Medulla oblongata (tissue), 1 donor: ENCODE data around the gene MB21D2.
"Not testable (repeated sequence)": the region's sequence is repeated elsewhere in the genome, so short reads cannot be mapped to it uniquely, and the experiment has no call there.

Source experiments
- DNase-seq: peaks from one replicate; pipeline ENCODE4 v3.0.0-alpha.2; 2015; ENCODE audit errors: extremely low spot score

Gene MB21D2

DNA sequence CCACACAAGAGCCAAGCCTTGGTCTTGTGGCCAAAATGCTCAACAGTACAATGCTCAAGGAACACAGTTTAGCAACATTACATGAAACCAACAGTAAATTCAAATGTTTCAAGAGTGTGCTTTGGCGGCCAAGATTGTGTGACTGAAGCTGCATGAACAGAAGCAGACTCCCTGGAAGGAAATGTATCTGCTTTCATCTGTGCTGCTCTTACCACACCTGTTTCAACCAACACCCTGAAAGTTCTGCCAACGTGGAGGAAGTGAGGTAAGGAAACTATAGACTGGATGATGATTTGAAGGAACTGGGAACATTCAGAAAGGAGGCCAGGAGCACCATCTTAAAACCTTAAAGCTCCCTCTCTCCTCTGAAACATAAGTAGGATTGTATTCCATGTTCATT lies 55.7 kb downstream of the MB21D2 start:
- no peak for DNase-seq

DNA sequence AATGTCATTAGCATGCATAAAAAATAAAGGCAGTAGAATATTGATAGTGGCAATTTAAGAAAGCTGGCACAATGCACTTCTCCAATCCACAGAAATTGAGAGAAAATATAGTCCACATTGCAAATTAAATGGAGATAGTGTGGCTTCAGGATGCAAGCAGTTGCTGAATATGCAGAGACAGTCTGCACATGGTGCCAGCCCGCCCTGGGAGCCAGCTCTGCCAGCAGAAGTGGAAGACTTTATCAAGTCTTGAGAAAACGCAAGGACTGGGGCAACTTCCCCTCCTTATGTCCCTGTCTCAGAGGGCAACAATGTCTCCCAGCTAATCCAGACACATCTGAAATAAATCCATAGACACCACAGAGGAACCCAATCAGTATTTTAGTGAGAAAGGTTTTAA lies 57.2 kb downstream of the MB21D2 start:
- no peak for DNase-seq

- no peak for DNase-seq
Measured at GRCh38 chr3:192858849-192859585, 58.6 kb downstream of the MB21D2 start.

DNA sequence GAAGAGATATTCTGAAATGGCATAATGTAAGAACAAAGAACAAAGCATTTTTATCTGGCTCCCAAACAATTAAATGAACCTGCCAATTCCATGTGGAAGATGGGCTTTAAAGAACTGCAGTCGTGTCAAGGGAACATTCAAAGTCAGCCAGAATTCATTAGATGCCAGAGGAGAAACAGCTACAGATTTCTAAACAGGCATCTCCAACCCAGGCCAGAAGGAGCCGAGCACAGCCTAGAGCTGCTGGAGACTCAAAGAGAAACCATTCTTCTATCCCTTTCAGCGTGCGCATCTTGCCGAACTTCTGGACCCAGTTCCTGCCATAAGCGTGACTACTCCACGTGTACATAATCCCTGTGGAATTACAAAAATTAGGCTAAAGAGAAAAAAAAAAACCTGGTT lies 60.4 kb downstream of the MB21D2 start:
- DNase-seq = peak; percentile 43

DNA sequence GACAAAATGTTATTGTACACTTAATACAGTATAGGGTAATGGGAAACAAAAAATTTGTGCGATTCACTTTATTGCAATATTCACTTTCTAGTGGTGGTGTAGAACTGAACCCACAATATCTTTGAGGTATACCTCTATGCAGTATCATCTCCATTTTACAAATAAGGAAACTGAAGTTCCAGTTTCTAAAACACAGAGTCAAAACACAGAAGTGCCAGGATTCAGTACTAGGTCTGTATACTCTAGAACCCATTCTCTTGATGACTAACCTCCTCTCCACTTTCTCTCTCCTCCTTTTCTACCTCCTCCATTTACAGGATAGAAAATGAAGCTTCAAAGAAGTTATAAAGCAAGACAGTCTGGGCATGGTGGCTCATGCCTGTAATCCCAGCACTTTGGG lies 62.2 kb downstream of the MB21D2 start:
- DNase-seq = no peak

GRCh38 chr3:192851821-192852372 lies 65.8 kb downstream of the MB21D2 start:
- peak; percentile 72 for DNase-seq

GRCh38 chr3:192850451-192850981 lies 67.1 kb downstream of the MB21D2 start:
- DNase-seq = no peak

GRCh38 chr3:192849821-192850220 lies 67.8 kb downstream of the MB21D2 start:
- not testable (repeated sequence) for DNase-seq

DNA sequence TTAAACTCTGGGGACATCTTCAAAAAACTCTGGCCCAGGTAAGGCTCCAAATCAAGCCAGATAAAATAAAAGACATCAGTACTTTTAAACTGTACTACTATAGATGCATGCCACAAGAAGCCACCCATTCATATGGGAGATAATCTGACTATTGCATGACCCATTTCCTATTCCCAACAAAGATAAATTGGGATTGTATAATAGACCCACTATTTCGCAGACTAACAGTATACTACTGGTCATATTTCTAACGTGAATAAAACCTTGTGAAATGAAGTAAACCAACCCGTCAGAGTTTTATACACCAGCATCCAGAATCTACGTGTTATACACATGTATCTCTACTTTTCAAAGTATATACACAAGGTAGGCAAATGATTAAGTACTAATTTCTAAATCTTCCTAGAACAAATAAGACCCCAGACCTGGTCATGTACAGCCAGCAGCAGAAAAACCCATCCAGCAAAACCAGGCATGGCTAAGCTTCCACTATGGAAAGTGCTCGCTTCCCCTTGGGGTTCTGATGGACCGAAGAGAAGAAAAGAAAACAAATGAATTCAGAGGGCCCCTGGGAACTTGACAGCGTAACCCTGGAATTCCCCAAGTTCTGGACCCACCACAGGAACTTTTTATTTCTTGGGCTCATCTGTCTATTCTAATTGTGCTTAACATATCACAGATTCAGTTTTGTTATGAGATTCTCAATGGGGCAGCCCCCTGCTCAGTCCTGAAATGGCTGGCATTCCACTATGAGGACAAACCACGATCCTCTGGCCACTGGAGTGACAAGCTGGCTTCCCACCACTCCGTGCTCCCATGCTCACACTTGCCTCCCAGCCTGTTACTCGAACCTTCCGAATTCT lies 69.1 kb downstream of the MB21D2 start:
- DNase-seq = no peak

GRCh38 chr3:192847941-192848340 lies 69.7 kb downstream of the MB21D2 start:
- DNase-seq = no peak

DNA sequence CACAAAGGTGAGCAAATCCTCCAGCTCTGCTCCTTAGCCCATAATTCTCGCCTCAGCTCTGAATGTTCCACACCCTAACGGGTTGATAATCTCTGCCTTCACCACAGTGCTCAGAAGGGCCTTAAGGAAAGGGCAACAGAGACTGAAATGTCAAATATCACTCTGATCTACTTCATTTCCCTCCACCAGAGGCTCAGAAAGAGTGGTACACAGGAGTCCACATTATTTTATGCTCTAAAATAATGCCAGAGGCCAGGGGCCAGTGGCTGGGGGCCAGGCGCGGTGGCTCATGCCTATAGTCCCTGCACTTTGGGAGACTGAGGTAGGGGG lies 72.2 kb downstream of the MB21D2 start:
- no peak for DNase-seq

- no peak for DNase-seq
Measured at GRCh38 chr3:192844836-192845525, 72.7 kb downstream of the MB21D2 start.

- no peak for DNase-seq
Measured at GRCh38 chr3:192844486-192844765, 73.2 kb downstream of the MB21D2 start.

DNA sequence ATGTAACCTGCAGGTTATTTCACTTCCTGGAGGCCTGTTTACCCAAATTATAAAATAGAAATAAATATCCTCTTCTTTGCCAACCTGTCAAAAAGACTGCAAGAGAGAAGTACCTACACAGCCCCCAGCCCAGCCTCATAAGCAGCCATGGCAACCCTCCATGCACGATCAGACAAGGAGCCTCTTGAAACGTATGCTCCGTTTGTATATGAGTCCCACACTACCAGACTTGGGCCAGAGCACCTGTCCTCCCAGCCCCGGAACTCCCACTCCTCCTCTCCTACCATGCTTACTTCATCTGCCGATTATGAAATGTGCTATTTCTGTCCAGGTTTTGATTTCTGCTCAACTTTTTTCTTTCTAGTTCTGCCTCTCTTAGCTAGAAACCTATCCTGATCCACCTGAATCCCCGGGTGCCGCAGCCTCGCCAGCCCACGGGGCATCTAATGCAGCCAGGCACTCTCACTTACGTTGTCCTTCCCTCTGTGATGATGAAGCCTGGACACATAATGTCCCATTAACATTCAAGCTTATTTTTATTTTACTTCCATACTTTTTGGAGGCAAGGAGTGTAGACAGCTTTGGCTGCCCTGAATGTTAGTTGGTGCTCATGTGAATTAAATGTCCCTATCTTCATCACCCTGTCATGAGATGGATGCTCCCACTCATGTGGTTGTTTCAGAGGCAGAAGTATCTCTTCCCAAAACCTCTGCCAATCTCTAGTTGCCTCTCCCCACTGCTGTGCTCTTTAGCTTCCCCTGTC lies 73.8 kb downstream of the MB21D2 start:
- DNase-seq = no peak

DNA sequence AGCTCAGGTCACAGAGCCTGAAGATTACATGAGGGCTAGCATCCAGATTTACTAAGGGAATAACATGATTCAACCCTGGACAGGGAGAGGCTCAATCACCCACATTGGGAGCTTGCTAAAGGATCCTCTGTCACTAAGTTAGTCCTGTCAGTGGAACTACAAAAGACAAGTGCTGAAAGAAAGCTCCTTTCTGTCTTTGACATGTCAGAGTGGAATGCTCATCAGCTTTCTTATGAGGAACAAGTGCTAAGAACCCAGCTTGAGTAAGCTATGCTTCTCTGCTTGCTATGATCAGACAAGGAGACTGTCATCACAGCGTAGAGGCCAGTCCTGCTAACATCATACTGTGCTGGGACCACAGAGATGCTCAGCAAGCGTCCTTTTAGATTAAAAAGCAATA lies 74.5 kb downstream of the MB21D2 start:
- no peak for DNase-seq

DNA sequence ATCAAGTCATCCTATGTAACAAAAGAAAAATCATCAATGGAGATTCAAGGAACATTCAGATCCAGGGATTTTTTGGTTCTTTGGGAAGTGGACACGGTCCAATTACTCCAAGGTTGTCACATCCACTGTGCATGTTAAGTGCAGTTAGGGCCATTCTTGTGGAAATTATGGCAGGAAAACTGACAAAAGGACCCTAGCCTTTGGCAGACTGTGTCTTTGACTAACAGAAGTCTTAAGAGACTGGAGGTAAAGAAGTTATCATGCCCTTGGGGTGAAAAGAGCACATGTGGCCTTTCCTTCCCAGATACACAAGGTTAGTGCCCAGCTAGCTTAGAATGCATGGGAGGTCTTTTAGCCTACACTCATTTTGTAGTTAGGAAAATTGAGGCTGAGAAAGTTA lies 74.9 kb downstream of the MB21D2 start:
- DNase-seq = no peak

- no peak for DNase-seq
Measured at GRCh38 chr3:192842138-192842537, 75.5 kb downstream of the MB21D2 start.

DNA sequence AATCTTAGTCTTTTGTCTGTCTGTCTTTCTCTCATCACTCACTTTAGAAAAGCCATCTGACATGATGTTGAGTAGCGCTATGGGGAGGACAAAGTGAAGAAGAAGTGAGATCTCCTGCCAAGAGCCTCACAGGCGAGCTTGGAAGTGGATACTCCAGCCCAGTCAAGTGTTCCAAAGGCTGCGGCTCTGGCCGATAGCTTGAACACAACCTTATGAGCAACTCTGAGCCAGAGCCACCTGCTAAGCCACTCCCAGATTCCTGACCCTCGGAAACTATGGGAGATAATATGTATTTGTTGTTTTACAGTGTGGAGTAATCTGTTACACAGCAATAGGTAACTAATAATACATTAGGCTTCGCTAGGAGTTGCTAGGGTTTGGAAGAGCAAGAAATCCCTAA lies 76.2 kb downstream of the MB21D2 start:
- no peak for DNase-seq

- no peak for DNase-seq
Measured at GRCh38 chr3:192840143-192840836, 77.4 kb downstream of the MB21D2 start.

DNA sequence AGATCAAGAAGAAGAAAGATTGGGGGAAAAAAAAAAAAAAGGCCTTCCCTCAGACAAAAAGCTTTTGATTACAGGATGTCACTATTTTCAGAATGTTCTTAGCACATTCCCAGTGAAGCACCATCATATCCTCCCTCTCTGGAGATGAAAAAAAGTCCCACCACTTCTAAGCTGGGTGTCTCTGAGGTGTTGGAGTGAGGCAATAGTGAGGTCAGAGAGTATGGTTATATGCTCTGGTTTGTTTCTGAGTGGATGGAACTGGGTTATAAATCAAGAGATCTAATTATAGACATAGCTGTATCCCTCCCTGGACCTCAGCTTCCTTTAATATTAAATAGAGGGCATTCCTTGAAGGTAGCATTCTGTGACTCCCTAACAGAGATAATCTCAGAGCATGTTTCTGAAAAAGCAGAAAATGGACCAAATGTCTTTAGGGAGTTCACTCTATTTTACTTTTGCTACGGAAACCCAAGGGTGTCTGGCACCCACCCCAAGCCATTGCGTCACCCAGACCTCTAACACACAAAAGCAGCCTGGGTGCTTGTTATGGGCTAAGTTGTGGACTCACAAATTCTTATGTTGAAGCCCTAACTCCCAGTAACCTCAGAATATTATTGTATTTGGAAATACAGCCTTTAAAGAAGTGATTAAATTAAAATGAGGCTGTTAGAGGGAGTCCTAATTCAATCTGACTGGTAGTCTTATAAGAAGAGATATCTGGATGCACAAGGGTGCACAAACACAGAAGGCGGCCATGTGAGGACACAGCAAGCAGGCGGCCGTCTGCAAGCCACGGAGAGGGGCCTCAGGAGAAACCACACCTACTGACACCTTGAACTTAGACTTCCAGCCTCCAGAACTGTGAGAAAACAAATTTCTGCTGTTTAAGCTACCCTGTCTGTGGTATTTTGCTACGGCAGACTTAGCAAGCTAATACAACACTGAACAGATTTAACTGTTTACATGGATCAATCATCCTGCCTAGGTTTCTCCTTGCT lies 81.5 kb downstream of the MB21D2 start:
- DNase-seq = no peak
